CD14-positive monocyte (primary cell): ENCODE data around the gene LILRB3. TPM values are rescaled to one million over a fixed set of nuclear protein-coding genes. Genes with fewer than 3 reads are reported as not detected.
A peak's percentile ranks its signal among the peaks of the same experiment; 100 is the strongest.

Source experiments
- DNase-seq, 3 donors: peaks; one replicate each; pipeline ENCODE4 v3.0.0-alpha.2; 2011 to 2022
- H2AFZ ChIP-seq: 2 replicates; pipeline ENCODE4 v1.6.0; 2012; ENCODE audit warnings: mild to moderate bottlenecking, low read depth, low read length, inconsistent platforms; ENCODE audit not compliant: insufficient read depth, poor library complexity, severe bottlenecking
- H3K27ac ChIP-seq, 2 donors: 1 replicate in 1 of 2; 2 replicates in 1 of 2; pipeline ENCODE4 v1.5.1; 2012 to 2013; ENCODE audit warnings: low read length in 2 of 2, control low read depth in 1 of 2, inconsistent platforms in 1 of 2, low read depth in 1 of 2, mild to moderate bottlenecking in 1 of 2
- H3K27me3 ChIP-seq, 2 donors: one replicate each; pipeline versions ENCODE4 v1.6.0 to v1.6.1; 2011 to 2013; ENCODE audit warnings: low read length in 2 of 2; ENCODE audit not compliant: control insufficient read depth in 2 of 2, insufficient read depth in 2 of 2
- H3K36me3 ChIP-seq, 2 donors: replicated peaks in 1 of 2; 1 replicate in 1 of 2; 2 replicates in 1 of 2; pipeline versions ENCODE4 v1.5.1 to v1.6.1; 2012 to 2013; ENCODE audit warnings: low read length in 2 of 2, control low read depth in 1 of 2, inconsistent platforms in 1 of 2, mild to moderate bottlenecking in 1 of 2; ENCODE audit not compliant: insufficient read depth in 2 of 2, control insufficient read depth in 1 of 2
- H3K4me1 ChIP-seq, 2 donors: 1 replicate in 1 of 2; 2 replicates in 1 of 2; pipeline versions ENCODE4 v1.5.1 to v1.6.1; 2012 to 2013; ENCODE audit warnings: low read length in 2 of 2, control low read depth in 1 of 2, inconsistent platforms in 1 of 2, mild to moderate bottlenecking in 1 of 2, moderate library complexity in 1 of 2; ENCODE audit not compliant: insufficient read depth in 2 of 2, control insufficient read depth in 1 of 2
- H3K4me2 ChIP-seq: replicated peaks from 2 replicates; pipeline ENCODE3; 2012; ENCODE audit warnings: low read length, moderate library complexity, mild to moderate bottlenecking; ENCODE audit not compliant: poor library complexity, severe bottlenecking; ENCODE audit errors: extremely low read depth
- H3K4me3 ChIP-seq, 3 experiments: fragments of 200-600 bp in 1 of 3; sonication (generic) in 1 of 3; replicated peaks in 1 of 3; 1 replicate in 2 of 3; 2 replicates in 1 of 3; pipeline ENCODE4 v1.5.1; 2011 to 2013; ENCODE audit warnings: low read length in 3 of 3, mild to moderate bottlenecking in 3 of 3, control low read depth in 2 of 3, low read depth in 2 of 3, inconsistent platforms in 1 of 3, moderate library complexity in 1 of 3
- H3K79me2 ChIP-seq: 2 replicates; pipeline ENCODE4 v1.6.0; 2012; ENCODE audit warnings: mild to moderate bottlenecking, control low read depth, inconsistent platforms, low read length, moderate library complexity; ENCODE audit not compliant: insufficient read depth
- H3K9ac ChIP-seq: 2 replicates; pipeline ENCODE4 v1.6.0; 2017; ENCODE audit warnings: low read length, mild to moderate bottlenecking; ENCODE audit not compliant: insufficient read depth, poor library complexity, severe bottlenecking
- H3K9me3 ChIP-seq, 2 donors: replicated peaks in 1 of 2; 1 replicate in 1 of 2; 2 replicates in 1 of 2; pipeline versions ENCODE4 v1.5.1 to v1.6.1; 2012 to 2013; ENCODE audit warnings: low read length in 2 of 2, control low read depth in 1 of 2; ENCODE audit not compliant: control insufficient read depth in 1 of 2, insufficient read depth in 1 of 2
- H4K20me1 ChIP-seq: 2 replicates; pipeline ENCODE4 v1.6.0; 2012; ENCODE audit warnings: mild to moderate bottlenecking, low read length, control low read depth, moderate library complexity; ENCODE audit not compliant: insufficient read depth
- H3K27ac Mint-ChIP-seq, 7 donors: one replicate each; pipeline ENCODE4 v1.8.0; 2020; ENCODE audit warnings: mild to moderate bottlenecking in 7 of 7, mixed read lengths in 7 of 7, moderate library complexity in 6 of 7, inconsistent platforms in 2 of 7
- H3K27me3 Mint-ChIP-seq, 3 donors: one replicate each; pipeline ENCODE4 v1.8.0; 2021 to 2022; ENCODE audit warnings: low read depth in 3 of 3, mild to moderate bottlenecking in 3 of 3, mixed read lengths in 3 of 3, moderate library complexity in 3 of 3, inconsistent platforms in 1 of 3
- H3K36me3 Mint-ChIP-seq, 2 donors: one replicate each; pipeline ENCODE4 v1.8.0; 2020; ENCODE audit warnings: mixed read lengths in 2 of 2, inconsistent platforms in 1 of 2, mild to moderate bottlenecking in 1 of 2
- H3K4me1 Mint-ChIP-seq: one replicate; pipeline ENCODE4 v1.8.0; 2020; ENCODE audit warnings: mild to moderate bottlenecking, mixed read lengths
- H3K4me3 Mint-ChIP-seq, 2 donors: one replicate each; pipeline ENCODE4 v1.8.0; 2020; ENCODE audit warnings: mild to moderate bottlenecking in 2 of 2, mixed read lengths in 2 of 2, moderate library complexity in 1 of 2
- H3K9me3 Mint-ChIP-seq, 7 donors: one replicate each; pipeline ENCODE4 v1.8.0; 2020 to 2022; ENCODE audit warnings: mixed read lengths in 7 of 7, mild to moderate bottlenecking in 6 of 7, moderate library complexity in 6 of 7, inconsistent platforms in 2 of 7
- WGBS: methylation state at CpG from one replicate; pipeline ENCODE4 v1.1.5; 2013; ENCODE audit warnings: missing lambda C conversion rate; ENCODE audit not compliant: insufficient coverage; 5-methylcytosine and 5-hydroxymethylcytosine counted together
- intact Hi-C, 2 donors: fragments of 100-400 bp; cut with micrococcal nuclease; formaldehyde crosslinking; loops; one replicate each; pipeline versions ENCODE4 v1.15.0 to v1.15.1; 2023
- polyA plus RNA-seq, 3 donors: library from polyadenylated mRNA; depleted of rRNA in 1 of 3; unstranded in 2 of 3; stranded (reverse) in 1 of 3; fragments of 300-500 nt in 2 of 3; fragments of >200 nt in 1 of 3; fragmentation: Illumina TruSeq in 2 of 3; gene quantifications; 1 replicate in 2 of 3; 2 replicates in 1 of 3; pipeline ENCODE4 v1.2.3, GENCODE V29; 2012 to 2021
- TF ChIP-seq, protein P1 (sequence below): fragments of 200-600 bp; IDR thresholded peaks from one replicate; pipeline ENCODE4 v1.8.0; 2022; ENCODE audit warnings: antibody characterized with exemption, mild to moderate bottlenecking

Gene LILRB3
- polyA plus RNA-seq, 3 donors: 62.9 to 455 (median 104) TPM

DNA sequence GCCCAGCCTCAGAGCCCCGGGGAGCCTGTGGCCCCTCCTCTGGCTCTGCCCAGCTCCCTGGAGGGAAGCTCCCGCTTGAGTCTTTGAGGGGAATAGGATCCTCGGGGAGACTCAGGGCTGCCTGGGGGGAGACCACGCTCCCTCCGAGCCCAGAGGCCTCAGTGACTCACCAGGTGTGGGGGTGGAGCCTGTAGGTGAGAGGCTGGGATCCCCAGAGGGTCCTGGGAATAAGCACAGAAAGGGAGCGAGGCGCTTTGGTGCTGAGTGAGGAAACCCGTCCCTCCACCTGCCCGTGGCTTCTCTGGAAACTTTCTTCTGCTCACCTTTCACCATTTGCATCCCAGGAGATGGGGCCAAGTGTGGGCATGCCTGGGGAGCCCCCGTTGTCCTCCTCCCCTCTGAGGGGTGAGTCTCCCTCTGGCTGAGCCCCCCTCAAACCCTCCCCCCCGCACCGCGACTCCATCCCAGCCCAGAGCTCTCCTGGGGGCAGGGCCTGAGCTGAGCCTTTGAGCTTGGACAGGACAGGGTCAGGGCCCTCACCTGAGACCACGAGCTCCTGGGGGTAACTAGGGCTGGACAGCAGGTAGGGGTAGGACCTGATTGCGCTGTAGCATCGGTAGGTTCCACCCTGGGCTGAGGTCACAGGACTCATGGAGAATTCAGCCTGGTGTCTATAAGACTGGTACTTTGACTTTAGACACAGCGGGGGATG, 31.5 kb upstream of the LILRB3 start:
- no peak for DNase-seq
- H2AFZ ChIP-seq: no peak overlapping the region
- H3K4me3 ChIP-seq: no peak overlapping the region
- no peaks in the 10 kb centered on the region for H3K9me3 ChIP-seq
- H3K9me3 Mint-ChIP-seq: peaks cover 0 to 3% (median 0%) of the 10 kb centered on the region in 7 donors
- no peaks in the 10 kb centered on the region for H3K36me3 ChIP-seq
- no peaks in the 10 kb centered on the region for H4K20me1 ChIP-seq
- intact Hi-C loops: no loop called here
- H3K4me2 ChIP-seq: no peak overlapping the region
- peaks cover 27% of the 10 kb centered on the region for H3K4me1 Mint-ChIP-seq
- no peak overlapping the region for H3K4me3 Mint-ChIP-seq
- WGBS: 88% methylated on average over 11 of the region's 17 CpGs
- H3K36me3 Mint-ChIP-seq: peaks cover 0 to 3% of the 10 kb centered on the region in 2 donors
- H3K4me1 ChIP-seq: peaks cover 10 to 28% of the 10 kb centered on the region in 2 donors
- H3K27ac Mint-ChIP-seq: no peak overlapping the region
- peaks cover 0 to 5% of the 10 kb centered on the region in 2 donors for H3K27me3 ChIP-seq
- H3K9ac ChIP-seq: no peak overlapping the region
- TF ChIP-seq, protein P1, sequence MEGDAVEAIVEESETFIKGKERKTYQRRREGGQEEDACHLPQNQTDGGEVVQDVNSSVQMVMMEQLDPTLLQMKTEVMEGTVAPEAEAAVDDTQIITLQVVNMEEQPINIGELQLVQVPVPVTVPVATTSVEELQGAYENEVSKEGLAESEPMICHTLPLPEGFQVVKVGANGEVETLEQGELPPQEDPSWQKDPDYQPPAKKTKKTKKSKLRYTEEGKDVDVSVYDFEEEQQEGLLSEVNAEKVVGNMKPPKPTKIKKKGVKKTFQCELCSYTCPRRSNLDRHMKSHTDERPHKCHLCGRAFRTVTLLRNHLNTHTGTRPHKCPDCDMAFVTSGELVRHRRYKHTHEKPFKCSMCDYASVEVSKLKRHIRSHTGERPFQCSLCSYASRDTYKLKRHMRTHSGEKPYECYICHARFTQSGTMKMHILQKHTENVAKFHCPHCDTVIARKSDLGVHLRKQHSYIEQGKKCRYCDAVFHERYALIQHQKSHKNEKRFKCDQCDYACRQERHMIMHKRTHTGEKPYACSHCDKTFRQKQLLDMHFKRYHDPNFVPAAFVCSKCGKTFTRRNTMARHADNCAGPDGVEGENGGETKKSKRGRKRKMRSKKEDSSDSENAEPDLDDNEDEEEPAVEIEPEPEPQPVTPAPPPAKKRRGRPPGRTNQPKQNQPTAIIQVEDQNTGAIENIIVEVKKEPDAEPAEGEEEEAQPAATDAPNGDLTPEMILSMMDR: no peak
- H3K79me2 ChIP-seq: no peaks in the 10 kb centered on the region
- peaks cover 16 to 25% (median 23%) of the 10 kb centered on the region in 3 donors for H3K27me3 Mint-ChIP-seq
- no peak overlapping the region for H3K27ac ChIP-seq

DNA sequence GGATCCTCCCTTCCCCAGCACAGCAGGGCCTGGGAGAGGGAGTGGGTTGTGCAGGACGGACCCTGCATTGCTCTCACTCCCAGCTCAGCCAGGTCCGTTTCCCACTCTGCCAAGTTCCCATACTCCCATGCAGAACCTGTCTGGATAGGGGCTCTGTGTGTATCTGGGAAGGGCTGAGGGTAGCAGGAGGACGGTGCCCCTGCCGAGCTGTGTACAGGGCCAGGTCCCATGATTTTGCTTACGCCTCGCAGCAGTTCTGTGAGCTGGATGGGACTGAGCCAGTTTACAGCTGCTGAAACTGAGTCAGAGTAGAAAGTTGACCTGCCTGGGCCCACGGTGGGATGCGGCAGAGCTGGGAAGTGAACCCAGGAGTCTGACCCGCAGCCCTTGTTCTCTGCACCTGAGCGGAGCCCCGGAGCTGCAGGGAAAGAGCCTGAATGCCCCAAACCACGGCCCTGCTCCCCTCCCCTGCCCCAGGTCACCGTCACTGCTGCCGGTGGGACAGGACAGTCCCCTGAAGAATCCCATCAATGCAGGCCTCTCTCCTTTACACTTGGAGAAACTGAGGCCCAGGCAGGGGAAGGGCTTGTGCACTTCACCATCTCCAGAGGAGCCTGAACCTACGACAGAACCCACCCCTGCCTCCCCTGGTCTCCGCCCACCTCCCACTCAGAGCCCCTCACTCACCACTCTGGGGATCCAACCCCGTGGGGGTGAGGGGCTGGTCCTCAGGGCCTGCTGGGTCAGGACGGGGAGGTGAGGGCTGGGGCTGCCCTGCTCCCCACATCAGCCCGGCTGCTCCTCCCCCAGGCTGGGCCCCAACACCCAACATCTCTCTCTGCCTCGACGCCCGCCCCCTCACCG, 30.8 kb upstream of the LILRB3 start:
- Histone ChIP-seq H3K27me3 (peaks cover 0 to 5% of the 10 kb centered on the region in 2 donors), H3K27ac (no peak overlapping the region), H3K4me2 (no peak overlapping the region), H3K4me3 (no peak overlapping the region), H3K4me1 (peaks cover 16 to 36% of the 10 kb centered on the region in 2 donors), H3K79me2 (no peaks in the 10 kb centered on the region), H2AFZ (no peak overlapping the region), H4K20me1 (no peaks in the 10 kb centered on the region), H3K36me3 (no peaks in the 10 kb centered on the region), H3K9ac (no peak overlapping the region), H3K9me3 (no peaks in the 10 kb centered on the region)
- intact Hi-C loops: no loop called here
- H3K4me1 Mint-ChIP-seq: peaks cover 29% of the 10 kb centered on the region
- no peak overlapping the region for H3K4me3 Mint-ChIP-seq
- DNase-seq: no peak
- TF ChIP-seq, protein P1: no peak
- H3K36me3 Mint-ChIP-seq: peaks cover 0 to 3% of the 10 kb centered on the region in 2 donors
- WGBS: 96% methylated on average over 14 of the region's 23 CpGs
- H3K9me3 Mint-ChIP-seq: peaks cover 0 to 3% (median 0%) of the 10 kb centered on the region in 7 donors
- peaks cover 16 to 24% (median 23%) of the 10 kb centered on the region in 3 donors for H3K27me3 Mint-ChIP-seq
- H3K27ac Mint-ChIP-seq: peak overlapping the region in 1 of 7 donors; percentile 77
